HG03135 (cell line): ENCODE measurements around the gene MPZL3.

Experiments used
- ATAC-seq: cut with Tn5 transposase; IDR thresholded peaks from one replicate; pipeline ENCODE4 v1.9.1; 2021; ENCODE audit warnings: mild to moderate bottlenecking, moderate library complexity; ENCODE audit not compliant: unreplicated experiment

Gene MPZL3, protein sequence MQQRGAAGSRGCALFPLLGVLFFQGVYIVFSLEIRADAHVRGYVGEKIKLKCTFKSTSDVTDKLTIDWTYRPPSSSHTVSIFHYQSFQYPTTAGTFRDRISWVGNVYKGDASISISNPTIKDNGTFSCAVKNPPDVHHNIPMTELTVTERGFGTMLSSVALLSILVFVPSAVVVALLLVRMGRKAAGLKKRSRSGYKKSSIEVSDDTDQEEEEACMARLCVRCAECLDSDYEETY

DNA sequence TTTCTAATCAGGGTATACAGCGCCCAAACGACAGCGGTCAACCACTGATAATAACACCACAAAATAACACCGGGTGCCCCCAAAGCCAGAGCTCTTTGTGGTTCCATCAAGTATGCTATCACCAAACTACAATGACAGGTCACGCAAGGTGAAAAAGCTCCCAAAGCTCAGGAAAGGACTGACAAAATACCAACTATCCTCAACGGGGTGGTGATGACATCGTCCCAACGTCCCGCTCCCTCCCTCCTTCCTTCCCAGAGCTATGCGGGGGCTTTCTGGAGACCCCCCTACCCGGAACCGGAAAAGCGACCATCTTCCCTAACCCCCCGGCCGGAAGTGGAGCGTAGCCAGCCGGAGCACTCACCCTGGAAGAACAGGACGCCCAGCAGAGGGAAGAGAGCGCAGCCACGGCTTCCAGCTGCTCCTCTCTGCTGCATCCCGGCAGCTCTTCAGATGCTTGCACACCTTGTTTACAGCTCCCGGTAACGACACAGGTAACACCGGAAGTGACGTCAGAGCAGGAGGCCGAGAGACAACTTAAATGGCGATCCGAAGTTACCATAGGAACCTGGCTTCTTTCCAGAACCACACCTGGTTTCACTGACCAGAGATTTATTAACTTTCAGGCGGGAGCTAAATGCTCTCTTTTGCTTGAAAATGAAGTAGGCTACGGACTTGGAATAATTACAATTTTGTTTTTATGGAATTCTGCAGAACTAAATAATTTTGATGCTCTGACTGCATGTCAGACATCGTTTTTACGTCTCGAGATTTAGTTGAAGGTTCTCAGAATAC, at the start of gene MPZL3:
Gene MPZL3 (minus strand): TSS at position 508 of the 795 bp plus-strand sequence. CDS start 71 bp downstream, at position 437.
- peak; percentile 76 for ATAC-seq

DNA sequence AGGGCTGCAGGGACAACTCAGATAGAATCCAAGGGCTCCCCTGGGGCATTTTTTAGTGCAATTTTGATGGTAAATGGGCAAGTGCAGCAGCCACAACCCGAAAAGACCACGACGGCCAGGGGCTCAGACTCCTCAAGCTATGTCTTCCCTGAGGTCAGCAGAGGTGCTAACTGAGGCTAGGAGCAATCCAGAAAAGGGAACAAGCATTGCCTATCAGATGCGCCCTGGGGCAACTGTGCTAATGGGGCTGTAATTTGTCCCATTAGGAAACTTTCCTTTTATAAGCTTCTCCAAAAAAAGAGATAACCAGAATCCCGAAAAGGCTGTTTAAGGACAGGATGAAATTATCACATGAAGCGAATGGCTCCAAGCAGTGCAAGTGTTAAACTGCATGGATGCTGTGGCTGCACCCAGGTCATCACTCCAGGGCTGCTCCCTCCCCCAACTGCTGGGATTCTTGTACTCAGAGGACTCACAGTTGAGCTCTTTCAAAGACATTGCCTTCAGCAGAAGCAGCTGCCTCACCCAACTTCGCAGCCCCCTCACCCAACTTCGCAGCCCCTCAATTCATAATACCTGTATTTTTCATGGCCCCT, 49.5 kb upstream of the MPZL3 start:
- ATAC-seq, result no peak

DNA sequence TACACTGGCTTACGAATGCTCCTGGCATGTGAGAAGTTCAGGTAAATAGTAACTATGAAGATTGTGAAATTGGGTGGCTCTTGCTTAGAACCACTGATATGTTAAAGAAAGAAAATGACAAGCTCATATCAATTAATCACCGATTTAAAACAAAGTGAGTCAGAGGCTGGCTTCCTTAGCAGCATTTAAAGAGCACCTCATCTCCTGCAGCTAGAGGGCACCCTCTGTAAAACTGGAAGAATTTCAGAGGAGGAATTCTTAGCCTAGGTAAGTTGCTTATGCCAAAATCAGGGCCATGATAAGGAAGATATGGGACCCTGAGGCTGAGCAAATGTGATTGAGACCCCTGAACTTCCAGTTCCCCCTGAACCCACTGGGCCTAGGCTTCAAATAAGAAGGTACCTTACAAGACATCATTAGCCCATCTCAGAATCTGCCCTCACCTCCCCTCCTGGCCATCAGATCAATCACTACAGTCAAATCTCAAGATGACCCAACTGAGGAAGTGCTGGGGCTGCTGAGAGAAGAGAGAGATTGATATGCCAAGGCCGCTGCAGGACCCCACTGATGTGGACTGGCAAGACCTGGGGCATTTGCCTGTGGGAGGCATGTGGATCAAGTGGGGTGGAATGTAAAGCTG, 43.8 kb upstream of the MPZL3 start:
- ATAC-seq, result no peak

DNA sequence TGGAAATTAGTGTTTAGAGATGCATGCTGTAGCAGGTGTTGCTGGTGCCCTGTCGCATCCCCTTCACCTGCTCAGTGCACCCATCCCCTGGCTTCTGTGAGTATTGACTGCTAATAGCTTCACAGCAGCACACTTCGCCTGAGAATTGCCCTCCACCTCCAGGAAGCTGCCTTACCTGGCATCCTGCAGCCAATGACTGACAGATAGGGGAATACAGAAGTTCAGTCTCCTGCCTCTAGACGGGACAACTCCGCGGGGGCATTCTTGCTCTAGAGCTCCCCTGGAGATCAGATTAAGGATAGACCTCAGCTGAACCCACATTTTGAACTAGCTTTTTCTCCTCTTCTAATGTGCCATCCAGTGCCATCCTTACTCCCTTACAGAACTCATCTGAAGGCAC, 43.0 kb upstream of the MPZL3 start:
- ATAC-seq, result no peak

DNA sequence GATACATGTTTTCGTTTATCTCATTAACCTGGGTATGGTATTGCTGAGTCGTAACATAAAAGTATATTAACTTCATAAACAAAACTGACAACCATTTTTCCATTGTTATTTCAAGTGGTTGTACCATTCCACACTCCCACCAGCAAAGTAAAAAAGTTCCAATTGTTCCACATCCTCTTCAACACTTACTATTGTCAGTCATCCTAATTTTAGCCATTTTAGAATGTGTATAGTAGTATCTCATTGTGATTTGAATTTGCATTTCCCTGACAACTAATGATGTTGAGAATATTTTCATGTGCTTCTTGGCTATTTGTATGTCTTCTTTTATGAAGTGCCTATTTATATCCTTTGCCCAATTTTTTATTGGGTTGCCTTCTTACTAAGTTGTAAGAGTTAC, 41.9 kb upstream of the MPZL3 start:
- no peak for ATAC-seq

DNA sequence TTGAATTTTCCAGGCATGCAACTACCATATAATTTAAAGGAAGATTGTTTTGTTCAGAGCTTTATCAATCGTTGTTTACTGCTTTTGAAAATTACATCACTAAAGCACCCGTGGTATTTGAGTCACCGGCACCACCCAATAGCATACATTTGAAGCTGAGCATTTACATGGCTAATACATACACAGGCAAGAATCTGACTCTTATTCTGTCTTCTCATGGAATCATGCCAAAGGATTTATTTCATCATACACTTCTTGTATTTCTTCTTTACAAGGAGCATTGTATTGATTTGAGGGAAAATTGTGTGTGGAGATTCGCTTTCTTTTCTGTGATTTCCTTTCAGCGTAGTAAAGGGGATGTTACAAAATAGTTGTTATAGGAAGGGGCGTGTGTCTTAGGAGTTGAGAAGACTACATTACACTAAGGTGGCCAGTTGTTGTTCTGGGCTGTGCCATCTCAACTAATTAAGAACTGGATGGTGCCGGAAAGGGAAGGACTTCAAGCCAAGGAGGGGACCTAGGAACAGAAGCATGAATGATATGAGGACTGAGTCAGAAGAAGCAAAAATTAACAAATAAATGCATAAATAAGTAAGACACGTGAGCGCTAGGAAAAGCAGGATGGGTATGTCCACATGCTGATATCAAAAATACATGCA, 39.4 kb upstream of the MPZL3 start:
- no peak for ATAC-seq

DNA sequence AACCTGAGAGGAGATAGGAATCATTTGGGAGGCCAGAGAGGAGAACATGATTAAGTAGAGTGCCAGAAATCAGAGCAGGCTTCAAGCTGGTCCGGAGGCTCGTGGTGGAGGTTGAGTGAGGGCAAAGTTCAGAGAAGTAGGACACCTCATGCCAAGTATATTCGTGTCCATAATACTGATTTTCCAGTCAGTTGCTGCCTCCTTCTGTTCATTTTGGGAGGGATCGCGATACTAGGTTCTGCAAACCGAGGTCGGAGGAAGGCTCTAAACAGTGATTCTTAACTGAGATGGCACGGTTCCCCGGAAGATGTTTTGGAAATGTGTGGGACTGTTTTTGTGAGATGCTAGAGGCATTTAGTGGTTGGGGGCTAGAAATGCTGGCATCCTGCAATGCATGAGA, 38.8 kb upstream of the MPZL3 start:
- ATAC-seq, result no peak

DNA sequence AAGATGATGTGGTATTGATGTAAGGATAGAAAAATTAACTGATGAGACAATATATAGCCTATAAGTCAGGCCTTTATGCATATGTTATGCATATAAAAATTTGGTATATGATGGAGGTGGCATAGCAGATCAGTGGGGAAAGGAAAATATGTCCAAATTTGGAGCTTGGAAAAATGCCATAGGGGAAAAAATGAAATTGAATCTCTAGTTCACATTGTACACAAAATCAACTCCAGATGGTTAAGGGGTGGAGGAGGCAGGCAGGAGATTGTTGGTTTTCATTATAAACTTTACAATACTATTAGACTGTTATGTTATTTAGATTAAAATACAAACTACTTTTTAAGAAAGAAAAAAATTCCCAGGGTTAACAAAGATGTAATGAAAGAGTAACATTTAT, 37.2 kb upstream of the MPZL3 start:
- ATAC-seq, result no peak

DNA sequence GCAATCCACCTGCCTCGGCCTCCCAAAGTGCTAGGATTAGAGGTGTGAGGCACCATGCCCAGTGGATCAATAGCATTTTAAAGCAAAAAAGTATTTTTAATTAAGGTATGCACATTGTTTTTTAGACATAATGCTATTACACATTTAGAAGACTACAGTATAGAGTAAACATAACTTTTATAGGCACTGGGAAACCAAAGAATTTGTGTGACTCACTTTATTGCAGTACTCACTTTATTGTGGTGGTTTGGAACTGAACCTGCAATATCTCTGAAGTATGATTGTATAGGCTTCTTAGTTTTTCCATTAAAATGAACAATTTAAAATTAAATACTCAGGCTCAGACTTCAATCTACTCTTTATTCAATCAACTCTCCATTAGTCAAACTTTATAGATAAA, 34.8 kb upstream of the MPZL3 start:
- ATAC-seq, result no peak

DNA sequence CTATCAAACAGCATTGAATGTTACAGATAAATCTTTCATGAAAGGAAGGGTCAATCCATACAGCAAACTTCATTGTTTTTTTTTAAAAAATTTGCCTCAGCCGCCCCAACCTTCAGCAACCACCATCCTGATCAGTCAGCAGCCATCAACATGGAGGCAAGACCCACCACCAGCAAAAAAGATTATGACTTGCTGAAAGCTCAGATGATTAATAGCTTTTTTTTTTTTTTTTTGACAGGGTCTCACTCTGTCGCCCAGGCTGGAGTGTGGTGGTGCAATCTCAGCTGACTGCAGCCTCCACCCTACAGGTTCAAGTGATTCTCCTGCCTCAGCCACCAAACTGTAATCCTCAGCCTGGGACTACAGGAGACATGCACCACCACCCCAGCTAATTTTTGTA, 34.4 kb upstream of the MPZL3 start:
- ATAC-seq, result no peak

DNA sequence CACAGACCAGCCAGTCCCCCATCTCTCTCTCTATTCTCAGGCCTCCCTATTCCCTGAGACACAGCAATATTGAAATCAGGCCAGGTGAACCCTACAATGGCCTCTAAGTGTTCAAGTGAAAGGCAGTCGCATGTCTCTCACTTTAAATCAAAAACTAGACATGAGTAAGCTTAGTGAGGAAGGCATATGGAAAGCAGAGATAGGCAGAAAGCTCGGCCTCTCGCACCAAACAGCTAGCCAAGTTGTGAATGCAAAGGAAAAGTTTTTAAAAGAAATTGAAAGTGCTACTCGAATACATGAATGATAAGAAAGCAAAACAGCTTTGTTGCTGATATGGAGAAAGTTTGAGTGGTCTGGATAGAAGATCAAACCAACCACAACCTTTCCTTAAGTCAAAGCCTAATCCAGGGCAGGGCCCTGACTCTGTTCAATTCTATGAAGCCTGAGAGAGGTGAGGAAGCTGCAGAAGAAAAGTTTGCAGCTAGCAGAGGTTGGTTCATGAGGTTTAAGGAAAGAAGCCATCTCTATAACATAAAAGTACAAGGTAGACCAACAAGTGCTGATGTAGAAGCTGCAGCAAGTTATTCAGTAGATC, 31.7 kb upstream of the MPZL3 start:
- ATAC-seq, result no peak

DNA sequence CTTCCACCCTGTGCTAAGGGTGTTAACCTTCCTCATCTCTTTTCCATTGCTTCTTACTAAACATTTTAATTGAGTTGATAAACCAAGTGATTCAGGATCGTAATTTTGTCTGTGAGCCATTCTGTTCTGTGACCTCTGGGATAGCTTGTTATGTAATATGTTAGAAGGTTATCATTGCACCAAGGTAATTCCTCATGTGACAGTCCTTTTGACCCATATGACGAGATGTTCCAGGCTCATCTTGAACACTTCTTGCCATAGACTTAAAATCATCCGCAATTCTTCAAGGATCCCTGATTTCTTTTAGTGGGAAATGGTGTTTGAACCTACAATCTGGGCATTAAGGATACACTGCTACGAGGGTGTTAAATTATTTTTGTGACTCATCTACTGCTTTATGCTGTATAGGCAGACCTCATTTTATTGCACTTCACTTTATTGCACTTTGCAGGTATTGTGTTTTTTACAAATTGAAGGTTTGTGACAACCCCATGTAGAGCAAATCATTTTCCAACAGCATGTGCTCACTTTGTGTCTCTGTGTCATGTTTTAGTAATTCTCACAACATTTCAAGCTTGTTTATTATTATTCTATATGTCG, 31.0 kb upstream of the MPZL3 start:
- ATAC-seq, result no peak

DNA sequence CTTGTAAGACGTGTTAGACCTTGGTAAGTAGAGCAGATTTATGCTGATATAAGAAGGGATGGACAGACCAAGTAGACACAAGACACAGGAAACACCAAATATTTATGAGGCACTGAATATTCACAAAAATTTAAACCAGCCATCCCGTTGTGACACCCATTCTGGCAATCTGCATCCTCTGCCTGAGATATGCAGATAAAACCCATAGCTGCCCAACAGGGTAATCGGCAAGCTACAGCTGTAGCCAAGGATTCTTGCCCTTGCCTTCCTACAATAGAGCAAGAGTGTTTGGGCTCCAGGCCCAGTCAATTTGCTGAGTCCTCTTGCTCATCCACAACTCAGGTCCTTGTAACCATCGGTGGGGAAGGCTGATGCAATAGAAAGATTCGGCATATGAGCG, 30.4 kb upstream of the MPZL3 start:
- no peak for ATAC-seq

DNA sequence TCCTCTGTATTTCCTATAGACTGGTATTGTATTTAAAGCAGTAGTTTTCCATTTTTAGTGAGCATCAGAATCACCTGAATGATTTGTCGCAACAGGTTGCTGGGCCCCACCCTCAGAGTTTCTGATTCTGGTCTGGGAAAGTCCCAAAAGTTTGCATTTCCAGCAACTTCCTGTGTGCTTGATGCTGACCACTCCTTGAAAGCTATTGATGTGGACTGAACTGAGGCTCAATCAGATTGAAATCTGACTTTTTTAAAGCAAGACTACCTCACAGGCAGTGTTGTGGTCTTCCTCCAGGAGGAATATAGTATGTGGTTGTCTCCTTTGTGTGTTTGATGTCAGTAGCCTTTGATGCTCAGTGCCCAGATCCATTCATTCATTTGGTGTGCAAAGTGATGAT, 29.1 kb upstream of the MPZL3 start:
- ATAC-seq, result no peak

DNA sequence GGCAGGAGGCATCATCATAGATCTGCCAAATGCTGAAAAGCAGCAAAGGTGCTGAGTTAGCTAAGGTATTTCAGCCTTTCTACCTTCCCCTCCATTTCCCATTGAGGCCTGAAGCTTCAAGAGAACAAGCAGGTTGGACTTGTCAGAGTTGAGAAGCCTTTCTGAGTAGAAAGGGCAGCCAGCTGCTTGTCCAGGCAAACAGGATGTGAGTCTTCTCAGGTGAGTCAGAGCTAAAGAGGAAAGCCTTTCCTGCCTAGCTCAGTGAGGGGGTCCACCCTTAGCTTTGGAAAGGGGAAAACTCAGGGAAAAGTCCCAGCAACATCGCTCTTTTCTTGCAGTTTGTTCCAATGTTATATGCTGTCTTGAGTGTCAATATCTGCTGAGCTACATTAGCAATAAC, 25.1 kb upstream of the MPZL3 start:
- no peak for ATAC-seq

DNA sequence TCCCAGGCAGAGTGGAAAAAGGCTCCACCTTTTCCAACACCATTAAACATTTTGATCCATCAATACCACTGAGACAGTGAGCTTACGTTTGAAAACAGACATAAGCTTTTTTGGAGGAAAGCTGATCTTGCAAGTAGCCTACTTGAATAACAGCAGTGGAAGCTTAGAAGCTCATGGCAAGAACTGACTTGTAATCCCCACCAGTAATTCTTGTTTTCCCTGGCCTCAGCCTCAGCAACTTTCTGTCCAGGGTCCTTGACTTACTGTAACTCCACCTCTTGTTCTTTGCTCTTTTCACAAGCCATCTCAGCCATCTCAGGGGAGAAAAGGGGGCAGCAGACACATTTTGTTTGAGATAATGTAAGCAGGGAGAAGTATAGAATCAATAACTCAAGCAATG, 24.3 kb upstream of the MPZL3 start:
- ATAC-seq, result no peak

DNA sequence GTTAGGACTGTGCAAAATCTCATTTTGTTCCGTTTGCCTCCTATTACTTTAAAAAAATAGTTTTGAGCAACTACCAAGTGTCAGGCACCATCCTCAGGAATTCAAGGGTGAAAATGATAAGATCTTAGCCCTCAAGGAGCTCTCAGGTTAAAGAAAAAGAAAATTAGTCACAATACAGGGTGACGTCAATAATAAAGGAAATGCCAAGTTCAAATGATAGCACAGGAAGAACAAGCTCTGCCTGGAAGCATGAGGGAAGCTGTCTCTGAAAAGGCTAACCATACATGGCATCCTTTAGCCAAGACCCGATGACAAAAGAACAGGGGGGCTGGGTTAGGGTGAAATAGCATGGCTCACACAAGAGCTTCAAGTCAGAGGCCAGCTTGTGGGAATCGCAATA, 23.0 kb upstream of the MPZL3 start:
- no peak for ATAC-seq

DNA sequence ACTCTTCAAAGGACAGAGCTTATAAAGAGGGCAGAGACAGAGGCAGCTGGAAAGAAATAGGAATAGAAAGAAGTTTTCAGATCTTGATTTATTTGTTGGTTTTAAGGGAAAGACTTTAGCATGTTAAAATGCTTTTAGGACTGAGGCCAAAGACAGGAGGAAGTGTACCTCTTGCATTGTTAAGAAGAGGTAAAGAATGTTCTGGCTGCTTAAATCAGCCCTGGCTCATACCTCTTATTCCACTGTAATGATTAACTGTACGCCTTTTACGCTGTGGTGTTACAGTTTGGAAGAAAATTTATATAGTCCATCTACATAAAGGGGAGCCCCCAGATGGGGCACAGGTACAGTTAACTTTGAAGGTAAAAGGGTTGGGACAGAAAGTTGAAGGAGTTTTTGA, 22.0 kb upstream of the MPZL3 start:
- no peak for ATAC-seq

DNA sequence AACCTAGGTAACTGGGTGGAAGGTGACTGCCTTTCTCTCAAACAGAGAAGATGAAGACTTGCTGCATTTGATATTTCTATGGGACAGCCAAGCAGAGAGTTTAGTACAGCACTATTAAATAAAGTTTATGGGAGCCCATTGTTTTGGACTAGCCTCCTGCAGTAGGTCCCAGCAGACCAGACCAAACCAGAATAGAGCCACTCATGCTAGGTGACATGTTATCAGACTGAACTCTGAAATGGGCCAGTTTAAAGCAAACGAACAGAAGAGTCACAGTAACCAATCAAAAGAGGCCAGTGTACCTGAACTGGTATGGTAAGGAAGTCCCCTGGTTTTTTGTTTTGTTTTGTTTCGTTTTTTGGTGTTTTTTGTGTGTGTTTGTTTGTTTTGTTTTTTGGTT, 19.8 kb upstream of the MPZL3 start:
- no peak for ATAC-seq

DNA sequence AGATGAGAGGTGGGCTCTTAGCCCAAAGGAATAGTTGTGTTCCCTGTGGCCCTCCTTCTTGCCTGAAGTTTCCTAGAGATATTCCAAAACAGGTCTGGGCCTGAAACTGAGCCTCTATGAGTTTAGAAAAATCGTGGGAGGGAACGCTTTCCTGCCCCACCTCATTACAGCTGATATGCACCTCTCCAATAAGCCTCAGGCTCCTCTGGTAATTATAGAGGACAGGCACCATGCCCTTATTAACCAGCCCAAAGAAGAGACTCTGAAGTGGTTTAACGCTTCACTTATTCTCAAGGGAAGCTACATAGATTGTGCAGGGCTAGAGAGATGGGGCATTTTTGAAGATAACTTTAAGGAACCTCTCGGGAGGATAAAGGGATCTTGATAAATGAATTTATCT, 15.3 kb upstream of the MPZL3 start:
- no peak for ATAC-seq

DNA sequence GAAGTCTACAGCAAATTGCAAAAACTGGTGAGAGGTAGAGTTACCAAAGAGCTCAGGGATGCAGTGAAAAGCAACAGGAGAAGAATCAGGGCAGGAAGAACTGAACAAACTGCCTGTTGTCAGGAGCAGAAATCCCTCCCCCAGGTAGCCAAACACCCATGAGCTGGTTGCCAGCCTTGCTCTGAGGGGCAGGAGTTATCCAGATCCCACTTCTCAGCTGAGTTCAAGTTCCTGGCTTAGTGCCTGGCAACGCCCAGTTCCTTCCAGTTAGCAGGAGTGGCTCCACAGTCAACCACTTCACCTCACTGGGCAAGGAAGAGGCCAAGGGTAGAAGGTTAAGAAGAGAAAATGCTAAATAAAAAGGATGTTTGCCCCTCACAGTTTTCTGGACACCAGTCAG, 13.8 kb upstream of the MPZL3 start:
- no peak for ATAC-seq
